ENCODE results near the gene POU4F3. TPM values are rescaled to one million over a fixed set of nuclear protein-coding genes. Genes with fewer than 3 reads are reported as not detected.

The POU4F3 gene
- total RNA-seq, 1 donor from 2014 or later, result not detected

- TF ChIP-seq CTCF (IDR thresholded peaks at IDR 0.05), result no peak
- Histone ChIP-seq H3K36me3 (no peaks in the 10 kb centered on the region), H3K4me3 (no peak overlapping the region), H3K27ac (no peak overlapping the region), H3K9me3 (no peaks in the 10 kb centered on the region), H3K4me1 (no peaks in the 10 kb centered on the region), H3K27me3 (no peaks in the 10 kb centered on the region)
- intact Hi-C loops (cut with DNase I), result no loop called here
- no peak for DNase-seq (ENCODE audit: low spot score in 2 of 2)
These were observed 36.2 kb upstream of the POU4F3 start for GRCh38 chr5:146302406-146302805.

- H3K4me1 ChIP-seq, result no peaks in the 10 kb centered on the region
- no peaks in the 10 kb centered on the region for H3K9me3 ChIP-seq
- DNase-seq (ENCODE audit: low spot score in 2 of 2), result no peak
- intact Hi-C loops (cut with DNase I), result no loop called here
- H3K4me3 ChIP-seq, result no peak overlapping the region
- H3K27me3 ChIP-seq, result no peaks in the 10 kb centered on the region
- no peaks in the 10 kb centered on the region for H3K36me3 ChIP-seq
- TF ChIP-seq CTCF (IDR thresholded peaks at IDR 0.05), result no peak
- no peak overlapping the region for H3K27ac ChIP-seq
These were observed 31.8 kb upstream of the POU4F3 start for GRCh38 chr5:146306838-146307237.

DNA sequence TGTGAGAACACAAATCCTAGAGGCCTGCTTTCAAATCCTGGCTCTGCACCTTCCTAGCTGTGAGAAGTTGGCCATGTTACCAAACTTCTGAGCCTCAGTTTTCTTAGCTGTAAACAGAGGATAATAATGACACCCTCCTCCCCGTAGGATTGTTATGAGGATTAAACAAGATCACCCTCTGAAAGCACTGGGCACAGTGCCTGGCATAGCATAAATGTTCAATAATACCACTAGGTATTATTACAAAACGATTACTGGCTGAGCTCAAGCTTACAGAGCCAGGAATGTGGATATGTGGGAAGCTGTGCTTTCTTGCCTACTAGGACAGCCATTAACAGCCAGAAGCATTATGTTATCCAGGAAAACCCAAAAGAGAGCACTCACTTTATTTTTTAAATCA lies 30.8 kb upstream of the POU4F3 start:
- intact Hi-C loops (cut with DNase I), result no loop called here
- H3K27ac ChIP-seq, result no peak overlapping the region
- H3K4me3 ChIP-seq, result no peak overlapping the region
- TF ChIP-seq CTCF (IDR thresholded peaks at IDR 0.05), result no peak
- H3K27me3 ChIP-seq, result no peaks in the 10 kb centered on the region
- DNase-seq (ENCODE audit: low spot score in 2 of 2), result no peak
- no peaks in the 10 kb centered on the region for H3K9me3 ChIP-seq
- H3K4me1 ChIP-seq, result no peaks in the 10 kb centered on the region
- no peaks in the 10 kb centered on the region for H3K36me3 ChIP-seq

GRCh38 chr5:146310540-146310939 lies 28.1 kb upstream of the POU4F3 start:
- H3K4me3 ChIP-seq, result no peak overlapping the region
- no peaks in the 10 kb centered on the region for H3K4me1 ChIP-seq
- no peak for TF ChIP-seq CTCF (IDR thresholded peaks at IDR 0.05)
- no peak for DNase-seq (ENCODE audit: low spot score in 2 of 2)
- H3K27me3 ChIP-seq, result no peaks in the 10 kb centered on the region
- no peak overlapping the region for H3K27ac ChIP-seq
- H3K9me3 ChIP-seq, result no peaks in the 10 kb centered on the region
- intact Hi-C loops (cut with DNase I), result no loop called here
- H3K36me3 ChIP-seq, result no peaks in the 10 kb centered on the region

DNA sequence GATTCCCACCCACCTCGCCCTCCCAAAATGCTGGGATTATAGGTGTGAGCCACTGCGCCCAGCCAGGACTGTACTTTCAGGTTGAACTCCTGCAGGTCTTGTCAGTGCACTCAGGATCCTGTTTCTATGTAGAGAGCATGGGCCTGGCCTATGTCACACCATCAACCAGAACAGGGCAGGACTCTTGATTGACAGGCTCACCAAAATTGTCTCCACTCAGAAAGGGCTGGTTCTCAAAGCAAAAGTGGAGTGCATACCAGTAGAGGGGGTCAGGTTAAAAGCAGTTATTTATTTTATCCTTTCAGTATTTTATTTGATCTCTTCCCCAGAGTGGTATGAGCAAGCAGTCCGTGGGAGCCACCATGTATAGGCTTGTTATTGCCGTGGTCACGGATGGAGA lies 27.4 kb upstream of the POU4F3 start:
- H3K9me3 ChIP-seq, result no peaks in the 10 kb centered on the region
- no peaks in the 10 kb centered on the region for H3K36me3 ChIP-seq
- no peak overlapping the region for H3K27ac ChIP-seq
- intact Hi-C loops (cut with DNase I), result no loop called here
- H3K4me1 ChIP-seq, result no peaks in the 10 kb centered on the region
- no peak for DNase-seq (ENCODE audit: low spot score in 2 of 2)
- no peaks in the 10 kb centered on the region for H3K27me3 ChIP-seq
- no peak for TF ChIP-seq CTCF (IDR thresholded peaks at IDR 0.05)
- no peak overlapping the region for H3K4me3 ChIP-seq

GRCh38 chr5:146313027-146313426 lies 25.6 kb upstream of the POU4F3 start:
- intact Hi-C loops (cut with DNase I), result no loop called here
- H3K27ac ChIP-seq, result no peak overlapping the region
- TF ChIP-seq CTCF (IDR thresholded peaks at IDR 0.05), result no peak
- no peaks in the 10 kb centered on the region for H3K36me3 ChIP-seq
- no peaks in the 10 kb centered on the region for H3K9me3 ChIP-seq
- H3K4me1 ChIP-seq, result no peaks in the 10 kb centered on the region
- DNase-seq (ENCODE audit: low spot score in 2 of 2), result no peak
- H3K27me3 ChIP-seq, result no peaks in the 10 kb centered on the region
- H3K4me3 ChIP-seq, result no peak overlapping the region
